ENCODE data around the gene PTPRN2. TPM values are rescaled to one million over a fixed set of nuclear protein-coding genes. Genes with fewer than 3 reads are reported as not detected.

PTPRN2 gene
- total RNA-seq, 1 experiment from 2014 or later, result 1.1 TPM

DNA sequence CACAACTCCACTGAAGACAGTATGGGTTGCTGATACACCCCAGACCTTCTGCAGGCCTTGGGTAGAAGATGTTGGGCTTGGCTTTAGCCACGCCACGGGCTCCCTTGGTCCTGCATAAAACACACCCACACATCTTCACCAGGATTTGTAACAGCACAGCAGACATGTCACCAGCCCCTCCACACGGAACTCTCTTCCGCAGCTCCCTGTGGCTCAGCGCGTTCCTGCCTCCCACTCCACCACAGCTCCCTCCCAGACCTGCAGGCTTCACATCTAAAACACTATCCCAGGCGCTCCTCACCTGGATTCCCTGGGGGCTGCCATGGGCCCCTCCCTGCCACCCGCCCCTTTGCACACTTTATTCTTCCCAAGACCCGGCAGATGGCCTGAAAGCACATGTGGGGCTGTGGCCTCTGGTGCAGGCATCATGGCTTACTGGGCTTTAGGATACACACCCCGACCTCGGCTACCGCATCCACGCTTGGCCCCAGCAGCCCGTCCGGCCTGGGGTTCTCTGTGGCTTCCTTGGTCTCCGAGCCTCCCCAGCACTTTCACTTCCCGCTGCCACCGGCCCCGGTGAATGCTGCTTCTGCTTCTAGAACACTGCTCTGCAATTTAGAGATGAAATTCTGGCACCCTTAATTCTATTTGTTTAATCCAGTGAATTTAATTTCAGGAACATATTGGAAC lies 818.0 kb downstream of the PTPRN2 start:
- ATAC-seq, result no peak
- no peak for DNase-seq (ENCODE audit: low read depth, low spot score)
- H3K36me3 ChIP-seq (ENCODE audit: control insufficient read depth, insufficient read depth, low read length), result no peaks in the 10 kb centered on the region
- no peak overlapping the region for H3K4me3 ChIP-seq (ENCODE audit: low read depth in 2 of 2, low read length in 2 of 2)
- intact Hi-C loops (cut with micrococcal nuclease; ENCODE audit: unreplicated experiment) (no loop called here), in situ Hi-C loops (cut with HindIII; ENCODE audit: low pct_unique_long_range_greater_than_20kb, low sequenced_read_pairs) (no loop called here)
- ChIA-PET POLR2A (interaction anchor here (0.7 kb wide), 1 partner anchor 115 kb away, joined by 3 read pairs; no protein-coding TSS in a partner anchor), CTCF (no interaction called here)
- no peaks in the 10 kb centered on the region for H3K9me3 ChIP-seq (ENCODE audit: control insufficient read depth, insufficient read depth, low read depth, low read length)
- no TSS peak for BruUV-seq (replicated peaks)
- H3K27me3 ChIP-seq (ENCODE audit: control insufficient read depth, insufficient read depth, low read length), result no peaks in the 10 kb centered on the region; the same call in 1 of the 2 replicates
- TF ChIP-seq POLR2AphosphoS5 (IDR thresholded peaks at IDR 0.05; ENCODE audit: low read depth, low read length) (no peak), SIN3A (IDR thresholded peaks at IDR 0.05; ENCODE audit: borderline replicate concordance, insufficient read depth, low read depth, low read length) (no peak), TCF7L2 (IDR thresholded peaks at IDR 0.05; ENCODE audit: low read depth, low read length) (no peak)
- TF ChIP-seq, protein P1, sequence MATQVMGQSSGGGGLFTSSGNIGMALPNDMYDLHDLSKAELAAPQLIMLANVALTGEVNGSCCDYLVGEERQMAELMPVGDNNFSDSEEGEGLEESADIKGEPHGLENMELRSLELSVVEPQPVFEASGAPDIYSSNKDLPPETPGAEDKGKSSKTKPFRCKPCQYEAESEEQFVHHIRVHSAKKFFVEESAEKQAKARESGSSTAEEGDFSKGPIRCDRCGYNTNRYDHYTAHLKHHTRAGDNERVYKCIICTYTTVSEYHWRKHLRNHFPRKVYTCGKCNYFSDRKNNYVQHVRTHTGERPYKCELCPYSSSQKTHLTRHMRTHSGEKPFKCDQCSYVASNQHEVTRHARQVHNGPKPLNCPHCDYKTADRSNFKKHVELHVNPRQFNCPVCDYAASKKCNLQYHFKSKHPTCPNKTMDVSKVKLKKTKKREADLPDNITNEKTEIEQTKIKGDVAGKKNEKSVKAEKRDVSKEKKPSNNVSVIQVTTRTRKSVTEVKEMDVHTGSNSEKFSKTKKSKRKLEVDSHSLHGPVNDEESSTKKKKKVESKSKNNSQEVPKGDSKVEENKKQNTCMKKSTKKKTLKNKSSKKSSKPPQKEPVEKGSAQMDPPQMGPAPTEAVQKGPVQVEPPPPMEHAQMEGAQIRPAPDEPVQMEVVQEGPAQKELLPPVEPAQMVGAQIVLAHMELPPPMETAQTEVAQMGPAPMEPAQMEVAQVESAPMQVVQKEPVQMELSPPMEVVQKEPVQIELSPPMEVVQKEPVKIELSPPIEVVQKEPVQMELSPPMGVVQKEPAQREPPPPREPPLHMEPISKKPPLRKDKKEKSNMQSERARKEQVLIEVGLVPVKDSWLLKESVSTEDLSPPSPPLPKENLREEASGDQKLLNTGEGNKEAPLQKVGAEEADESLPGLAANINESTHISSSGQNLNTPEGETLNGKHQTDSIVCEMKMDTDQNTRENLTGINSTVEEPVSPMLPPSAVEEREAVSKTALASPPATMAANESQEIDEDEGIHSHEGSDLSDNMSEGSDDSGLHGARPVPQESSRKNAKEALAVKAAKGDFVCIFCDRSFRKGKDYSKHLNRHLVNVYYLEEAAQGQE (IDR thresholded peaks at IDR 0.05; ENCODE audit: insufficient read depth in 1 of 2, low read depth in 2 of 2, low read length in 1 of 2), result no peak
- TF ChIP-seq, protein P2, sequence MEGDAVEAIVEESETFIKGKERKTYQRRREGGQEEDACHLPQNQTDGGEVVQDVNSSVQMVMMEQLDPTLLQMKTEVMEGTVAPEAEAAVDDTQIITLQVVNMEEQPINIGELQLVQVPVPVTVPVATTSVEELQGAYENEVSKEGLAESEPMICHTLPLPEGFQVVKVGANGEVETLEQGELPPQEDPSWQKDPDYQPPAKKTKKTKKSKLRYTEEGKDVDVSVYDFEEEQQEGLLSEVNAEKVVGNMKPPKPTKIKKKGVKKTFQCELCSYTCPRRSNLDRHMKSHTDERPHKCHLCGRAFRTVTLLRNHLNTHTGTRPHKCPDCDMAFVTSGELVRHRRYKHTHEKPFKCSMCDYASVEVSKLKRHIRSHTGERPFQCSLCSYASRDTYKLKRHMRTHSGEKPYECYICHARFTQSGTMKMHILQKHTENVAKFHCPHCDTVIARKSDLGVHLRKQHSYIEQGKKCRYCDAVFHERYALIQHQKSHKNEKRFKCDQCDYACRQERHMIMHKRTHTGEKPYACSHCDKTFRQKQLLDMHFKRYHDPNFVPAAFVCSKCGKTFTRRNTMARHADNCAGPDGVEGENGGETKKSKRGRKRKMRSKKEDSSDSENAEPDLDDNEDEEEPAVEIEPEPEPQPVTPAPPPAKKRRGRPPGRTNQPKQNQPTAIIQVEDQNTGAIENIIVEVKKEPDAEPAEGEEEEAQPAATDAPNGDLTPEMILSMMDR (IDR thresholded peaks at IDR 0.05), result no peak
- no peak overlapping the region for H3K27ac ChIP-seq (ENCODE audit: low read length)
- H3K4me1 ChIP-seq (ENCODE audit: control insufficient read depth, insufficient read depth, low read length), result no peaks in the 10 kb centered on the region

DNA sequence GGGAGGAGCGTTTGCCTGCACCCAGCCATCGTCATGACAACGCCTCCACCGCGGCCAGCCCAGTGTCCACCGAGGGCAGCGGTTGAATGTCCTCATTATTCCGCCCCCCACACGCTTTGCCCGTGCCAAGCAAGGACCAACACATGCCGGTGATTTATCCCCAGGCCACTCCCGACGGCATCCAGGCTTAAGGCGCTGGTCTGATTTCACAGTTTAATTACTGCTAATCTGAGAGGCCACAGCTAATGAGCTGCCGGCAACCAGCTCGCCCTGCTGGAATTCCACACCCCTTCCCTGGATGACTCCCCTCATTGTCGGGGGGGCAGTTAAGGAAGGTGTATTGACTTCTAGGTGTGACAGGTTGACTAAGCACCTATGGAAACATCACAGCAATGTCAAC lies 818.5 kb downstream of the PTPRN2 start:
- POLR2A ChIA-PET, result interaction anchor here (0.7 kb wide), 1 partner anchor 115 kb away, joined by 3 read pairs; no protein-coding TSS in a partner anchor
- Histone ChIP-seq H3K36me3 (ENCODE audit: control insufficient read depth, insufficient read depth, low read length) (no peaks in the 10 kb centered on the region), H3K9me3 (ENCODE audit: control insufficient read depth, insufficient read depth, low read depth, low read length) (no peaks in the 10 kb centered on the region), H3K4me1 (ENCODE audit: control insufficient read depth, insufficient read depth, low read length) (no peaks in the 10 kb centered on the region), H3K27me3 (ENCODE audit: control insufficient read depth, insufficient read depth, low read length) (no peaks in the 10 kb centered on the region), H3K27ac (ENCODE audit: low read length) (no peak overlapping the region), H3K4me3 (ENCODE audit: low read depth in 2 of 2, low read length in 2 of 2) (no peak overlapping the region)
- no TSS peak for BruUV-seq (replicated peaks)
- intact Hi-C loops (cut with micrococcal nuclease; ENCODE audit: unreplicated experiment) (no loop called here), in situ Hi-C loops (cut with HindIII; ENCODE audit: low pct_unique_long_range_greater_than_20kb, low sequenced_read_pairs) (no loop called here)
- CTCF ChIA-PET, result no interaction called here
- TF ChIP-seq, protein P1 (IDR thresholded peaks at IDR 0.05; ENCODE audit: insufficient read depth in 1 of 2, low read depth in 2 of 2, low read length in 1 of 2), result no peak
- no peak for TF ChIP-seq SIN3A (IDR thresholded peaks at IDR 0.05; ENCODE audit: borderline replicate concordance, insufficient read depth, low read depth, low read length)
- no peak for TF ChIP-seq TCF7L2 (IDR thresholded peaks at IDR 0.05; ENCODE audit: low read depth, low read length)
- TF ChIP-seq POLR2AphosphoS5 (IDR thresholded peaks at IDR 0.05; ENCODE audit: low read depth, low read length), result no peak
- TF ChIP-seq, protein P2 (IDR thresholded peaks at IDR 0.05), result no peak
- DNase-seq (ENCODE audit: low read depth, low spot score) (no peak), ATAC-seq (no peak)
